ENCODE results near the gene SLC9A5.

SLC9A5 gene

DNA sequence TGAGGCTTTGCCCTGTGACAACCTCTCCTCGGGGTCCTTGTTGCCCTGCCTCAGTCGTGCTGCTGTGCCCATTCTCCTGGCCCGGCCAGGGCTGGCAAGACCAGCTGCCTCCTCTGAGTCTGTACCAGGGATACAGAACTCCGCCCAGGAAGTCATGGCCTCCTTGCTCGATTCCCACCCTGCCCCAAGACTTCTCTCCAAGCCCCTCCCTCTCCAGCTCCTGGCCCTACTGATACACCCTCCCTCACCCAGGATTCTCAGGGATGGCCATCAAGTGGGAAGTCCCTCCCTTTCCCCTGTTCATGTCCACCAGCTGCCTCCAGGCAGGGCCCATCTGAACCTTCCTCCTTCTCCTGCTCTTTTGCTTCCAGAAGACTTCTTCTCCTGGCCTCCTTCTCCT, 33.1 kb upstream of the SLC9A5 start:
- no peaks in the 10 kb centered on the region for H3K9me3 ChIP-seq (ENCODE audit: control insufficient read depth, insufficient read depth, low read length)
- no peak overlapping the region for H3K4me3 ChIP-seq (ENCODE audit: low read depth, low read length)
- peaks cover 8% of the 10 kb centered on the region for H3K27me3 ChIP-seq (ENCODE audit: control insufficient read depth, insufficient read depth, low read length)
- H3K27ac ChIP-seq (ENCODE audit: low read depth, low read length) = no peak overlapping the region
- H3K4me1 ChIP-seq (ENCODE audit: control insufficient read depth, insufficient read depth, low read length) = no peaks in the 10 kb centered on the region
- H3K9ac ChIP-seq (ENCODE audit: low read depth, low read length) = no peak overlapping the region
- H3K36me3 ChIP-seq (ENCODE audit: control insufficient read depth, insufficient read depth, low read length) = no peaks in the 10 kb centered on the region

DNA sequence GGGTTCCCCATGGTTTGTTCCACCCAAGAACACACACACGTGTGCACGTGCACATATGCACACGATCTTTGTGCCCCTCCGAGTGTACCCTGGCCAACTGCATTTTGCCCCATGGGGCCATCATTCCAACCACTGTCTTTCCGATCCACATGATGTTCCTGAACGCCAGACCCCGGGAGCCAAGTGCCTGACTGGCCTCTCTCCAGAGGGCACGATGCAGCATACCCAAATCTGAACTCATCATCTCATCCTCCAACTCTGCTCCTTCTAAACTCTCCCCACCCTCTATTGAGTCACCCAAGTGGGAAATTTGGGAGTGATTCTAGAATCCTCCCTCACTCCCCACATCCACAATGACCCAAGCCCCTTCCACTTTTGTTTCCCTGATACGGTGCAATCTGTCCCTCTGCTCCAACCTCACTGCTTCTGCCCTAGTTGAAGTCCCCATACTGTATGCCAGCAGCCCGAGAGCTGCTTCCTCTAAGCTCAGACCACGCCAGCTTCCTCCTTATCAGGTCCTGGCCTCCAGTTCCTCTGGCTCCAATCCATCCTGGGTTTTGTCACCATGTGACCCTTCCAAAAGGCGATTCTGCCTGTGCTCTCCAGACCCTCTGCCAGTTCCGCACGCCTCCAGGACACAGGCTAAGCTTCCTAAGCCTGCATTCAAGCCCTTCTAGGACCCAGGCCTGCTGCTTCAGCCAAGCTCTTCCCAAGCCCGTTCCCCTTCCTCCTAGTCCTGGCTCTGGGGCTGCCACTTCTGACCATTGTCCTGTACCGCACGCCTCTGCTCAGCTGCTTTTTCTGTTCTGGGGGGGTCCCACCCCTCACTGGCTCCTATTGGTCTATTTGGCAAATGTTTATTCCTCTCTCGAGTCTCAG, 31.9 kb upstream of the SLC9A5 start:
- H3K4me3 ChIP-seq (ENCODE audit: low read depth, low read length) = no peak overlapping the region
- no peak overlapping the region for H3K27ac ChIP-seq (ENCODE audit: low read depth, low read length)
- no peaks in the 10 kb centered on the region for H3K9me3 ChIP-seq (ENCODE audit: control insufficient read depth, insufficient read depth, low read length)
- no peak overlapping the region for H3K9ac ChIP-seq (ENCODE audit: low read depth, low read length)
- peaks cover 4% of the 10 kb centered on the region for H3K27me3 ChIP-seq (ENCODE audit: control insufficient read depth, insufficient read depth, low read length)
- no peaks in the 10 kb centered on the region for H3K36me3 ChIP-seq (ENCODE audit: control insufficient read depth, insufficient read depth, low read length)
- H3K4me1 ChIP-seq (ENCODE audit: control insufficient read depth, insufficient read depth, low read length) = no peaks in the 10 kb centered on the region

DNA sequence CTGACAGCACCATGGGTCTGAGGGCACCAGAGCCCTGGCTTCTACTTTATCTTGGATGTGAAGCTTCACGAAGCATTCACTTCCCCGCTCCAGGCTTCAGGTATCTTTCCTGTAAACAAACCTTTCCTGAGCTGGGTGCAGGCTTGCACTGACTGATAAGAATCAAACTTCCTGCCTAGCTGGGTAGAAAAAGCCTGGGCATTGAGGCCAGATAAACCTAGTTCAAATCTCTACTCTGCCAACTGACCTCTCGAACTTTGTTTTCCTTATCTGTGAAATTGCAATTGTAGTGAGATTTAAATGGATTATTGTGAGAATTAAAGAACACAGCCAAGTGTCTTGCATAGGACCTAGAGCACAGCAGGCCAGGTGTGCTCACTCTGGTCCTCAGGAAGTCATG, 24.8 kb upstream of the SLC9A5 start:
- Histone ChIP-seq H3K27me3 (ENCODE audit: control insufficient read depth, insufficient read depth, low read length) (no peaks in the 10 kb centered on the region), H3K9me3 (ENCODE audit: control insufficient read depth, insufficient read depth, low read length) (no peaks in the 10 kb centered on the region), H3K9ac (ENCODE audit: low read depth, low read length) (no peak overlapping the region), H3K4me1 (ENCODE audit: control insufficient read depth, insufficient read depth, low read length) (peaks cover 4% of the 10 kb centered on the region; the same call in 1 of the 2 replicates), H3K4me3 (ENCODE audit: low read depth, low read length) (no peak overlapping the region), H3K27ac (ENCODE audit: low read depth, low read length) (no peak overlapping the region), H3K36me3 (ENCODE audit: control insufficient read depth, insufficient read depth, low read length) (peaks cover 10% of the 10 kb centered on the region)

DNA sequence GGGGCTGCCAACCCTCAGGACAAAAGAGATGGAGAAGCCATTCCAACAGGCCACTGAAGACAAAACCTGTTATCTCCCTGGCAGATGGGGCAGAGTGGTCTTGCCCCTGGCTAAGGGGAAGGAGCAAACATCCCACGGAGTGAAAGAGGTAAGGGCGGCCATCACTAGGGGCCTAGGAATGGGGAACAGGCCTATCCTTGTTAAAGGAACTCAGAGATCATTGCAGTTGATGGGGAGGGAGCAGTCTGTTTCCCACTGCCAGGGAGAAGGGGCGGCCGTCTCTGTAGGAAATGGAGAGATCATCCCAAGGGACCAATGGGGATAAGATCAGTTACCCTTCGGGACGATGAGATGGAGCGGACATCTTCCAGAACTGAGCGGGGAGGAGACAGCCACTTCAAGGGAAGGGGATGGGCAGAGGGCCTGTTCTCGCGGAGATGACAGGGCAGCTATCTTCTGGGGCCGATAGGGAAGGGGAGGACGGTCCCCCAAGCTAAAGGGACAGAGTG, 22.4 kb upstream of the SLC9A5 start:
- H3K27me3 ChIP-seq (ENCODE audit: control insufficient read depth, insufficient read depth, low read length) = no peaks in the 10 kb centered on the region
- peak overlapping the region; percentile 92 for H3K4me3 ChIP-seq (ENCODE audit: low read depth, low read length)
- peaks cover 4% of the 10 kb centered on the region; the same call in 1 of the 2 replicates for H3K4me1 ChIP-seq (ENCODE audit: control insufficient read depth, insufficient read depth, low read length)
- H3K36me3 ChIP-seq (ENCODE audit: control insufficient read depth, insufficient read depth, low read length) = peaks cover 34% of the 10 kb centered on the region
- H3K9me3 ChIP-seq (ENCODE audit: control insufficient read depth, insufficient read depth, low read length) = no peaks in the 10 kb centered on the region
- H3K27ac ChIP-seq (ENCODE audit: low read depth, low read length) = no peak overlapping the region
- no peak overlapping the region for H3K9ac ChIP-seq (ENCODE audit: low read depth, low read length)

DNA sequence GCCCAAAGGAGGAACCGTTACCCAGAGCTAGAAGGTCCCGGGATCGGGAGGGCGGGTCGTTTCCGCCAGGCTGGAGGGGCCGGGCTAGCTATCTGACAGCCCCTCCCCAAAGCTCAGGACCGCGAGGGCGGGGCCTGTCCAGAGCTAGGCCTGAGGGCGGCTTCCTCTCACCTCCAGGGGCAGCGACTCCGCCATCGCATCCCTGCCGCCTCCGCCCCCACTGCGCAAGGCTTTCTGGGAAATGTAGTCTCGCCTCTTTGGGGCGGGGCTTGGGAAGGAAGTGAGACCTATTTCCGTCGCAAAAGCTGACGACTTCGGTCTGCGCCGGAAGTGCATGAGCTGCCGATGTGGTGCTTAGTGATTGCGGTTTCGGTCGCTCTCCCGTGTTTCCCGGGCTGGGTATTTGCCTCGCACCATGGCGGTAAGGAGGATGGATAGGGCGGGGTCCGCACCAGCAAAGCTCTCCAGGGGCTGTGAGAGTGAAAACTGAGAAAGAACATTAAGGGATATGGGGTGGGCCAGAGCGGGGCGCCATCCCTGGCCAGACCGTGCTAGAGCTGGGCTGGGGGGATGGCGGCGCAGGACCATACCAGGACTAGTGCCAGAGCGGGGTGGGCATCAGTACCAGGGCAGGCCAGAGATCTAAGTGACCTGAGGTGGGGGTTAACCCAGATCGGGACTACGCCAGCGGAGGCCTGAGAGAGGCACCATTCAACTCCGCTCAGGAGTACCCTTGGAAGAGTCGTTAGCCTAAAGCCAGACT, 21.8 kb upstream of the SLC9A5 start, which contains the start of gene TMEM208:
TSS of gene TMEM208 (plus strand) at position 327 of the 763 bp plus-strand sequence. CDS start at position 416, 89 bp downstream.
- peaks cover 40% of the 10 kb centered on the region for H3K36me3 ChIP-seq (ENCODE audit: control insufficient read depth, insufficient read depth, low read length)
- no peaks in the 10 kb centered on the region for H3K27me3 ChIP-seq (ENCODE audit: control insufficient read depth, insufficient read depth, low read length)
- H3K9me3 ChIP-seq (ENCODE audit: control insufficient read depth, insufficient read depth, low read length) = no peaks in the 10 kb centered on the region
- H3K4me1 ChIP-seq (ENCODE audit: control insufficient read depth, insufficient read depth, low read length) = peaks cover 4% of the 10 kb centered on the region; the same call in 1 of the 2 replicates
- H3K9ac ChIP-seq (ENCODE audit: low read depth, low read length) = peak within 1 kb of the TSS; percentile 71
- H3K4me3 ChIP-seq (ENCODE audit: low read depth, low read length) = peak within 1 kb of the TSS; percentile 92
- peak within 1 kb of the TSS; percentile 71 for H3K27ac ChIP-seq (ENCODE audit: low read depth, low read length)

DNA sequence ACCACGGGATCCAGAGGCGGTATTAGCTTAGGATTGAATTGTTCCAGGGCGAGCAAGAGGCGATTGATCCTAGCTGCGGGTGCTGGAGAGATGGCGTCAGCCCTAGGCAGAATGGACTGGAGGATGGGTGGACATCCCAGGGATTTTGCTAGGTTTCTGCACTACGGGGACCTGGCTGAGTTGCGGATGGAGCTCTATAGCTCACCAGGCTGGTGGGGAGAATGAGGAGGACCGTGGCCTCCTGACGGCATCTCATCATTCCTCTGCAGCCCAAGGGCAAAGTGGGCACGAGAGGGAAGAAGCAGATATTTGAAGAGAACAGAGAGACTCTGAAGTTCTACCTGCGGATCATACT, 21.2 kb upstream of the SLC9A5 start:
- Histone ChIP-seq H3K9me3 (ENCODE audit: control insufficient read depth, insufficient read depth, low read length) (no peaks in the 10 kb centered on the region), H3K9ac (ENCODE audit: low read depth, low read length) (peak overlapping the region; percentile 71), H3K4me3 (ENCODE audit: low read depth, low read length) (peak overlapping the region; percentile 92), H3K36me3 (ENCODE audit: control insufficient read depth, insufficient read depth, low read length) (peaks cover 41% of the 10 kb centered on the region), H3K27me3 (ENCODE audit: control insufficient read depth, insufficient read depth, low read length) (no peaks in the 10 kb centered on the region), H3K4me1 (ENCODE audit: control insufficient read depth, insufficient read depth, low read length) (peaks cover 4% of the 10 kb centered on the region; the same call in 1 of the 2 replicates), H3K27ac (ENCODE audit: low read depth, low read length) (peak overlapping the region; percentile 71)

DNA sequence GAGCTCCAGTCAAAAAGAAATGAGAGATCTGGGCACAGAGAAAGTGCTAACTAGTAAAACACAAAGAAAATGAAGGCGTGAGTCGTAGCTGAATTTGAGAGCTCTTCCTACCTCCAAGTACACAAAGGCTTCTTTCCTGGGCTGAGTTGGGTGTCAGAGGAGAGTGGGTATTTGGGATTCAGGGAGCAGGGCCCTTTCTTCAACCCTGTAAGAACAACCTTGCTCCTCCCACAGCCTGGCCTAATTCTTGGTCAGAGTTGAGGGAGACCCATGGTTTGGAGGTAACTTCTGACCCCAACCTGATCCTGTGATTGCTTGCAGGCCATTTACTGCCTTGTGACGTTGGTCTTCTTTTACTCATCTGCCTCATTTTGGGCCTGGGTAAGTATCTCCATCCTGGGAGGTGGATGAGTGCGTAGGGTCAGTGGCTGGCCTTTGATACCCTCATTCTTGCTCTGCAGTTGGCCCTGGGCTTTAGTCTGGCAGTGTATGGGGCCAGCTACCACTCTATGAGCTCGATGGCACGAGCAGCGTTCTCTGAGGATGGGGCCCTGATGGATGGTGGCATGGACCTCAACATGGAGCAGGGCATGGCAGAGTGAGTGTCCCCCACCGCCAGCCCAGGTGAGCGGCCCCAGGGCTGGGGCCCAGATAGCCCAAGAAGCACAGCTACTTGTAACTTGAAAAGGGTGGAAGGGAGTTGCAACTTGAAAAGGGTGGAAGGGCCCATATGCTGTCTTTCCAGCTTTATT, 20.6 kb upstream of the SLC9A5 start:
- Histone ChIP-seq H3K4me3 (ENCODE audit: low read depth, low read length) (peak overlapping the region; percentile 92), H3K27me3 (ENCODE audit: control insufficient read depth, insufficient read depth, low read length) (no peaks in the 10 kb centered on the region), H3K9me3 (ENCODE audit: control insufficient read depth, insufficient read depth, low read length) (no peaks in the 10 kb centered on the region), H3K9ac (ENCODE audit: low read depth, low read length) (no peak overlapping the region), H3K27ac (ENCODE audit: low read depth, low read length) (no peak overlapping the region), H3K4me1 (ENCODE audit: control insufficient read depth, insufficient read depth, low read length) (peaks cover 4% of the 10 kb centered on the region; the same call in 1 of the 2 replicates), H3K36me3 (ENCODE audit: control insufficient read depth, insufficient read depth, low read length) (peaks cover 42% of the 10 kb centered on the region)

DNA sequence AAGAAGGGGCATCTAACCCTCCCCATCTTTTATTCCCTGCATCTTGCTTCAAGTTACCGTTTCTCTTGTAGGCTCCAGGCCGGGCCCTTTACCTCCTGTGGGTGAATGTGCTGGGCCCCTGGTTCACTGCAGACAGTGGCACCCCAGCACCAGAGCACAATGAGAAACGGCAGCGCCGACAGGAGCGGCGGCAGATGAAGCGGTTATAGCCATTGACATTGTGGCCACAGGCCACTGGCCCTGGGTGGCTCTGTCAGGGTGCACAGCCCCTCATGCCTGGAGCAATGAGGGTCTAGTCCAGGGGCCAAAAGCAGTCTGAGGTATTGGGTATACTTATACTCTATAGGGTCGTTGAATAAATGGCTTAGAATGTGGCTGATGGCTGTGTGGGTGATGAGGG, 19.9 kb upstream of the SLC9A5 start:
- no peak overlapping the region for H3K4me3 ChIP-seq (ENCODE audit: low read depth, low read length)
- H3K4me1 ChIP-seq (ENCODE audit: control insufficient read depth, insufficient read depth, low read length) = peaks cover 4% of the 10 kb centered on the region; the same call in 1 of the 2 replicates
- H3K9ac ChIP-seq (ENCODE audit: low read depth, low read length) = no peak overlapping the region
- H3K27me3 ChIP-seq (ENCODE audit: control insufficient read depth, insufficient read depth, low read length) = no peaks in the 10 kb centered on the region
- H3K27ac ChIP-seq (ENCODE audit: low read depth, low read length) = no peak overlapping the region
- peaks cover 46% of the 10 kb centered on the region for H3K36me3 ChIP-seq (ENCODE audit: control insufficient read depth, insufficient read depth, low read length)
- no peaks in the 10 kb centered on the region for H3K9me3 ChIP-seq (ENCODE audit: control insufficient read depth, insufficient read depth, low read length)

DNA sequence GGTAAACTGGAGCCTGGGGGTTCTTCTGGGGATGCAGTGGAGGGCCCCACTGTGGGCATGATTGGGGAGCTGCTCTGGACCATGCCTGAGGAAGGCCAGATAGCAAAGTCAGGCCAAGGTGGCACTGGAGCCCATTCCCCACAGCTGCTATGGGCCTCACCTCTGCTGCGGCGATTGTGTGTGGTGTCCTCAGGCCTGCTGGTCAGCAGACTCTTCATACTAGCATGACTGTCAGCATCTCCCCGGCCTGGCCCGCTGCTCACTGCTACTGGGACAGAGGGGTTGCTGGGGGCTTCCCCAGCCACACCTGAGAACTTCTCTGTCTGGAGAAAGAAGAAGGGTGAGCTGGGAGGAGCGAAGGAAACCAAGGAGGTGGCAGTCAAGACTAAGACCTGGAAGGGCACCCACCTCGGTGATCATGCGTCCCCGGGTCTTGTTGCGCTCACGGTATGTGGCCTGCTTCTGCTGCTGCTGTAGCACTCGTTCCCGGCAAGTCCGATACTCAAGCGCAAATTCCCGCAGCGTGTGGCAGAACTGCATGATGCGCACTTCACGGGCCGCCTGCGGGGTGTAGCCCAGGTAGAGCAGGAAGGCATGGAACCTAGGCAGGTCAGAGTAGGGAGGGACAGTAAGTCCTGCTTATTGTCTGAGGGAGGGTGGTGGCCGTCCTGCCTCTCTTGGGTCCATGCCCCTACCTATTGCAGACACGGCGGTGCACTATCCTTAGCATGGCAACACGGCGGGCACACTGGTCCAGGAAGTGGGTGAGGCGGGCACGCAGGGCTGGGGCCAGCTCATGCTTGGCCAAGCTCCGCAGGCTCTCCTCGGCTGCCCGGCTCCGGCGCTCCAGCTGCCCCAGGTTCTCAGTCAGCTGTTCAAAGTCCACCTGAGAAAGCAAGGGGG, 18.6 kb upstream of the SLC9A5 start:
- no peak overlapping the region for H3K9ac ChIP-seq (ENCODE audit: low read depth, low read length)
- H3K27me3 ChIP-seq (ENCODE audit: control insufficient read depth, insufficient read depth, low read length) = no peaks in the 10 kb centered on the region
- H3K36me3 ChIP-seq (ENCODE audit: control insufficient read depth, insufficient read depth, low read length) = peaks cover 55% of the 10 kb centered on the region
- peaks cover 4% of the 10 kb centered on the region; the same call in 1 of the 2 replicates for H3K4me1 ChIP-seq (ENCODE audit: control insufficient read depth, insufficient read depth, low read length)
- no peak overlapping the region for H3K27ac ChIP-seq (ENCODE audit: low read depth, low read length)
- H3K4me3 ChIP-seq (ENCODE audit: low read depth, low read length) = no peak overlapping the region
- H3K9me3 ChIP-seq (ENCODE audit: control insufficient read depth, insufficient read depth, low read length) = no peaks in the 10 kb centered on the region
